Left renal pelvis (tissue), 4 donors: ENCODE data around the gene ZCCHC10. TPM values are rescaled to one million over a fixed set of nuclear protein-coding genes. Genes with fewer than 3 reads are reported as not detected.

Experiments
- polyA plus RNA-seq, 4 donors: library from polyadenylated mRNA; unstranded; fragments of 120-200 nt; gene quantifications; one replicate each; pipeline ENCODE4 v1.2.1, GENCODE V29; 2013; ENCODE audit not compliant: insufficient read length in 4 of 4

Gene ZCCHC10
- polyA plus RNA-seq, 4 donors = 29.9 to 37.5 (median 32.8) TPM

Other genes with a start within 250 kb of the ZCCHC10 start
- gene SEPTIN8, start 249.3 kb downstream of the ZCCHC10 start, polyA plus RNA-seq = 10 to 100 TPM; 52.7 to 85.2 (median 83.8) TPM
- 1 to 10 TPM in 3 of 4 donors, under 1 TPM in 1; 0.12 to 5.1 (median 4.8) TPM for gene SOWAHA, start 213.2 kb downstream of the ZCCHC10 start, polyA plus RNA-seq
- gene SHROOM1, start 195.9 kb downstream of the ZCCHC10 start, polyA plus RNA-seq = 10 to 100 TPM; 13.0 to 30.8 (median 21.7) TPM
- gene GDF9, start 160.1 kb downstream of the ZCCHC10 start, polyA plus RNA-seq = 1 to 10 TPM in 3 of 4 donors, under 1 TPM in 1; 0.53 to 2.9 (median 2.0) TPM
- 100 to 1,000 TPM; 132 to 229 (median 200) TPM for gene UQCRQ, start 159.9 kb downstream of the ZCCHC10 start, polyA plus RNA-seq
- gene LEAP2, start 152.9 kb downstream of the ZCCHC10 start, polyA plus RNA-seq = 10 to 100 TPM in 1 of 4 donors, 1 to 10 TPM in 3; 2.2 to 12.5 (median 6.6) TPM
- gene AFF4, start 62.9 kb downstream of the ZCCHC10 start, polyA plus RNA-seq = 10 to 100 TPM; 60.5 to 73.1 (median 63.3) TPM
- 100 to 1,000 TPM in 3 of 4 donors, 10 to 100 TPM in 1; 78.2 to 159 (median 132) TPM for gene HSPA4, start 25.5 kb upstream of the ZCCHC10 start, polyA plus RNA-seq